Effector memory CD4-positive, alpha-beta T cell (primary cell): ENCODE measurements around the gene SH3PXD2B.

ENCODE experiments used
- DNase-seq, 3 donors: peaks; one replicate each; pipeline ENCODE4 v3.0.0-alpha.2; 2020
- H3K27ac ChIP-seq: 2 replicates; pipeline ENCODE4 v1.7.0; 2013; ENCODE audit warnings: mild to moderate bottlenecking, low read length, moderate library complexity; ENCODE audit not compliant: insufficient read depth, poor library complexity, severe bottlenecking
- H3K27me3 ChIP-seq: replicated peaks from 2 replicates; pipeline ENCODE4 v1.7.0; 2013; ENCODE audit warnings: mild to moderate bottlenecking, low read length; ENCODE audit not compliant: insufficient read depth, control insufficient read depth, poor library complexity, severe bottlenecking
- H3K36me3 ChIP-seq: 2 replicates; pipeline ENCODE4 v1.7.0; 2013; ENCODE audit warnings: mild to moderate bottlenecking, low read length, moderate library complexity; ENCODE audit not compliant: control insufficient read depth, insufficient read depth
- H3K4me1 ChIP-seq: 2 replicates; pipeline ENCODE4 v1.7.0; 2013; ENCODE audit warnings: low read length, mild to moderate bottlenecking; ENCODE audit not compliant: control insufficient read depth, insufficient read depth, poor library complexity, severe bottlenecking
- H3K4me3 ChIP-seq: 2 replicates; pipeline ENCODE4 v1.7.0; 2013; ENCODE audit warnings: low read length, low read depth, mild to moderate bottlenecking; ENCODE audit not compliant: insufficient read depth, poor library complexity, severe bottlenecking
- H3K9me3 ChIP-seq: 2 replicates; pipeline ENCODE4 v1.7.0; 2013; ENCODE audit warnings: mild to moderate bottlenecking, low read length, moderate library complexity; ENCODE audit not compliant: control insufficient read depth

Gene SH3PXD2B

GRCh38 chr5:172280929-172281328 is 173.4 kb downstream of the SH3PXD2B start:
- Histone ChIP-seq H3K9me3 (no peaks in the 10 kb centered on the region), H3K27ac (no peak overlapping the region), H3K4me3 (no peak overlapping the region), H3K36me3 (no peaks in the 10 kb centered on the region), H3K27me3 (no peaks in the 10 kb centered on the region), H3K4me1 (peaks cover 6% of the 10 kb centered on the region)
- DNase-seq: no peak

GRCh38 chr5:172280317-172280716 is 174.0 kb downstream of the SH3PXD2B start:
- Histone ChIP-seq H3K27ac (no peak overlapping the region), H3K4me1 (peaks cover 6% of the 10 kb centered on the region), H3K4me3 (no peak overlapping the region), H3K9me3 (no peaks in the 10 kb centered on the region), H3K27me3 (no peaks in the 10 kb centered on the region), H3K36me3 (no peaks in the 10 kb centered on the region)
- DNase-seq: no peak

GRCh38 chr5:172278356-172278755 is 176.0 kb downstream of the SH3PXD2B start:
- Histone ChIP-seq H3K27me3 (no peaks in the 10 kb centered on the region), H3K27ac (no peak overlapping the region), H3K4me1 (peaks cover 6% of the 10 kb centered on the region), H3K36me3 (no peaks in the 10 kb centered on the region), H3K9me3 (no peaks in the 10 kb centered on the region), H3K4me3 (no peak overlapping the region)
- DNase-seq: no peak

- DNase-seq: no peak
- Histone ChIP-seq H3K4me3 (no peak overlapping the region), H3K27ac (no peak overlapping the region), H3K36me3 (no peaks in the 10 kb centered on the region), H3K4me1 (no peaks in the 10 kb centered on the region), H3K27me3 (no peaks in the 10 kb centered on the region), H3K9me3 (no peaks in the 10 kb centered on the region)
These were observed 178.1 kb downstream of the SH3PXD2B start for GRCh38 chr5:172276214-172276613.
